AG04449 (cell line): ENCODE measurements around the gene FLRT1.

ENCODE experiments used
- CTCF ChIA-PET: fragments of 350-600 bp; formaldehyde crosslinking; extraction: SDS; loops from one replicate; lab custom pipeline; 2021; ENCODE audit warnings: antibody characterized with exemption; lab: Yijun Ruan, JAX
- POLR2A ChIA-PET: fragments of 400-600, 350-600 bp; formaldehyde crosslinking; extraction: SDS; loops from one replicate; lab custom pipeline; 2020; ENCODE audit warnings: antibody characterized with exemption, inconsistent platforms; lab: Yijun Ruan, JAX
- DNase-seq: peaks from one replicate; pipeline ENCODE4 v3.0.0-alpha.2; 2010; ENCODE audit warnings: low read depth, low spot score
- H3K4me3 ChIP-seq: 2 replicates; pipeline ENCODE4 v1.5.1; 2011; ENCODE audit warnings: low read depth, mild to moderate bottlenecking, control low read depth, low read length
- CTCF ChIP-seq: IDR thresholded peaks from one replicate; pipeline ENCODE4 v1.5.1; 2011; ENCODE audit warnings: mild to moderate bottlenecking, moderate library complexity, low read length, control low read depth, inconsistent platforms; ENCODE audit not compliant: insufficient read depth; ENCODE audit errors: missing control alignments

FLRT1 gene

GRCh38 chr11:63999349-64000025 is 36.2 kb upstream of the FLRT1 start:
- CTCF ChIA-PET = interaction anchor here (0.7 to 13.1 kb wide), 25 partner anchors 9 to 734 kb away, joined by 3 to 591 read pairs (median 8); partner anchors contain the start of genes MACROD1, MARK2, OTUB1 and STIP1
- no peak overlapping the region for H3K4me3 ChIP-seq
- no peak for TF ChIP-seq CTCF
- no peak for DNase-seq
- POLR2A ChIA-PET = interaction anchor here (1.2 to 1.9 kb wide), 2 partner anchors 148 to 185 kb away, joined by 3 to 6 read pairs; no protein-coding TSS in a partner anchor

GRCh38 chr11:64000026-64000739 is 35.5 kb upstream of the FLRT1 start:
- DNase-seq = no peak
- H3K4me3 ChIP-seq = peak overlapping the region; percentile 36
- peak; percentile 86 for TF ChIP-seq CTCF
- ChIA-PET POLR2A (interaction anchor here (0.7 to 1.9 kb wide), 3 partner anchors 148 to 185 kb away, joined by 3 to 6 read pairs (median 3); no protein-coding TSS in a partner anchor), CTCF (interaction anchor here (0.7 to 13.1 kb wide), 39 partner anchors 9 to 733 kb away, joined by 3 to 591 read pairs (median 5); partner anchors contain the start of genes MACROD1, MARK2, OTUB1 and PRDX5)

- POLR2A ChIA-PET = interaction anchor here (0.7 to 1.9 kb wide), 3 partner anchors 147 to 184 kb away, joined by 3 to 6 read pairs (median 3); no protein-coding TSS in a partner anchor
- TF ChIP-seq CTCF = no peak
- CTCF ChIA-PET = interaction anchor here (0.7 to 13.1 kb wide), 39 partner anchors 8 to 317 kb away, joined by 3 to 591 read pairs (median 5); partner anchors contain the start of genes MACROD1, MARK2, OTUB1 and PRDX5
- H3K4me3 ChIP-seq = peak overlapping the region; percentile 36
- DNase-seq = no peak
Measured at GRCh38 chr11:64000740-64001483, 34.8 kb upstream of the FLRT1 start.

- no peak for DNase-seq
- POLR2A ChIA-PET = interaction anchor here (0.6 kb wide), 1 partner anchor 346 kb away, joined by 3 read pairs; no protein-coding TSS in a partner anchor
- no peak overlapping the region for H3K4me3 ChIP-seq
- TF ChIP-seq CTCF = no peak
- CTCF ChIA-PET = interaction anchor here (0.7 to 13.1 kb wide), 21 partner anchors 11 to 316 kb away, joined by 3 to 591 read pairs (median 6); partner anchors contain the start of genes MARK2, OTUB1 and PRDX5
Measured at GRCh38 chr11:64001484-64002420, 34.0 kb upstream of the FLRT1 start.
